NCI-H2107 treated with DMSO at 0.1 percent for 48 hours (cell line): ENCODE data around the gene VSTM2B.

Source experiments
- DNase-seq: peaks from one replicate; lab custom pipeline; 2025; ENCODE audit not compliant: unreplicated experiment; lab: John Stamatoyannopoulos, UW

Gene VSTM2B

GRCh38 chr19:29587059-29587458 is 61.3 kb downstream of the VSTM2B start:
- DNase-seq = no peak

GRCh38 chr19:29587518-29587986 is 61.8 kb downstream of the VSTM2B start:
- no peak for DNase-seq

GRCh38 chr19:29588095-29588494 is 62.3 kb downstream of the VSTM2B start:
- no peak for DNase-seq

GRCh38 chr19:29590278-29590677 is 64.5 kb downstream of the VSTM2B start:
- no peak for DNase-seq

GRCh38 chr19:29591670-29592069 is 65.9 kb downstream of the VSTM2B start:
- no peak for DNase-seq

GRCh38 chr19:29593869-29594268 is 68.1 kb downstream of the VSTM2B start:
- DNase-seq = no peak

GRCh38 chr19:29596080-29596727 is 70.4 kb downstream of the VSTM2B start:
- peak; percentile 56 for DNase-seq

GRCh38 chr19:29596885-29597525 is 71.2 kb downstream of the VSTM2B start:
- DNase-seq = peak; percentile 84

GRCh38 chr19:29598036-29598435 is 72.2 kb downstream of the VSTM2B start:
- DNase-seq = no peak

- DNase-seq = no peak
Measured at GRCh38 chr19:29598496-29598895, 72.7 kb downstream of the VSTM2B start.

GRCh38 chr19:29603308-29603707 is 77.5 kb downstream of the VSTM2B start:
- no peak for DNase-seq

- peak; percentile 87 for DNase-seq
Measured at GRCh38 chr19:29605653-29606419, 80.0 kb downstream of the VSTM2B start, which contains the start of gene POP4. TSS of gene POP4 (plus strand) at chr19:29606283. CDS start at chr19:29606319, 36 bp downstream.

GRCh38 chr19:29606420-29606747 is 80.6 kb downstream of the VSTM2B start:
- DNase-seq = no peak

- no peak for DNase-seq
Measured at GRCh38 chr19:29609636-29610035, 83.8 kb downstream of the VSTM2B start.

- DNase-seq = no peak
Measured at GRCh38 chr19:29610213-29610573, 84.4 kb downstream of the VSTM2B start.

- peak; percentile 91 for DNase-seq
Measured at GRCh38 chr19:29610574-29611271, 84.9 kb downstream of the VSTM2B start.

GRCh38 chr19:29612121-29612520 is 86.3 kb downstream of the VSTM2B start:
- DNase-seq = no peak

- no peak for DNase-seq
Measured at GRCh38 chr19:29612801-29613595, 87.2 kb downstream of the VSTM2B start.

- DNase-seq = no peak
Measured at GRCh38 chr19:29614046-29614445, 88.3 kb downstream of the VSTM2B start.
